HCT116 (cell line): ENCODE results near the gene TANGO6.

Experiments
- CTCF ChIP-seq, 3 experiments: fragments of 200-600 bp in 1 of 3; sonication (generic) in 1 of 3; IDR thresholded peaks in 2 of 3; conservative IDR thresholded peaks in 1 of 3; 2 replicates each; pipeline ENCODE4 v1.5.1; 2012 to 2017; ENCODE audit warnings: low read depth in 2 of 3, low read length in 2 of 3, antibody characterized with exemption in 1 of 3, borderline replicate concordance in 1 of 3, control low read depth in 1 of 3, mild to moderate bottlenecking in 1 of 3, mixed read lengths in 1 of 3, mixed run types in 1 of 3, moderate library complexity in 1 of 3; ENCODE audit not compliant: insufficient read depth in 1 of 3
- EZH2 ChIP-seq: fragments of 200-600 bp; sonication (generic); IDR thresholded peaks from 2 replicates; pipeline ENCODE4 v1.6.1; 2017; ENCODE audit warnings: antibody characterized with exemption, mixed run types
- EZH2phosphoT487 ChIP-seq: fragments of 200-600 bp; IDR thresholded peaks from 2 replicates; pipeline ENCODE4 v1.6.1; 2018; ENCODE audit warnings: antibody characterized with exemption, borderline replicate concordance
- POLR2A ChIP-seq: IDR thresholded peaks from 2 replicates; pipeline ENCODE4 v1.7.0; 2011; ENCODE audit warnings: borderline replicate concordance; ENCODE audit not compliant: insufficient read depth, insufficient read length; ENCODE audit errors: extremely low read depth
- POLR2AphosphoS5 ChIP-seq: IDR thresholded peaks from 2 replicates; pipeline ENCODE4 v1.6.1; 2011; ENCODE audit warnings: mild to moderate bottlenecking, low read depth, low read length, moderate library complexity
- RAD21 ChIP-seq: IDR thresholded peaks from 2 replicates; pipeline ENCODE4 v1.6.1; 2012; ENCODE audit warnings: low read depth, mild to moderate bottlenecking
- REST ChIP-seq: IDR thresholded peaks from 2 replicates; pipeline ENCODE4 v1.6.1; 2012; ENCODE audit warnings: low read depth
- YY1 ChIP-seq: IDR thresholded peaks from 2 replicates; pipeline ENCODE4 v1.6.1; 2011; ENCODE audit warnings: low read length, low read depth, moderate library complexity, mild to moderate bottlenecking; ENCODE audit not compliant: insufficient replicate concordance; ENCODE audit errors: extremely low read depth
- ZNF274 ChIP-seq: fragments of 200-500 bp; sonication (Bioruptor generic); IDR thresholded peaks from 2 replicates; pipeline ENCODE4 v1.6.1; 2014; ENCODE audit warnings: mild to moderate bottlenecking, low read depth, low read length, inconsistent platforms

GRCh38 chr16:68833251-68833650 lies 10.1 kb upstream of the TANGO6 start:
- TF ChIP-seq YY1 (no peak), CTCF (IDR thresholded peaks at IDR 0.05 in 2 of 3, conservative IDR thresholded peaks at IDR 0.05 in 1 of 3; ENCODE audit: borderline replicate concordance in 1 of 3, insufficient read depth in 1 of 3, low read depth in 2 of 3, low read length in 2 of 3) (no peak), POLR2A (no peak), POLR2AphosphoS5 (no peak), EZH2 (no peak), RAD21 (no peak), EZH2phosphoT487 (no peak), REST (no peak), ZNF274 (no peak)
